BE2C (cell line): Measurements from ENCODE around the gene MDM1.

Source experiments
- DNase-seq: peaks from one replicate; pipeline ENCODE4 v3.0.0-alpha.2; 2020
- H3K27me3 ChIP-seq: fragments of 250-450 bp; sonication (Bioruptor Pico); 2 replicates; pipeline ENCODE4 v1.5.1; 2020; ENCODE audit warnings: mild to moderate bottlenecking
- H3K36me3 ChIP-seq: fragments of 250-450 bp; sonication (Bioruptor Pico); 2 replicates; pipeline ENCODE4 v1.5.1; 2020; ENCODE audit warnings: mild to moderate bottlenecking
- H3K4me1 ChIP-seq: fragments of 250-450 bp; sonication (Bioruptor Pico); 2 replicates; pipeline ENCODE4 v1.5.1; 2020
- H3K4me3 ChIP-seq: 2 replicates; pipeline ENCODE4 v1.5.1; 2011; ENCODE audit warnings: low read depth, low read length
- H3K9me3 ChIP-seq: fragments of 250-450 bp; sonication (Bioruptor Pico); 2 replicates; pipeline ENCODE4 v1.5.1; 2020
- TF ChIP-seq, protein P1 (sequence below): IDR thresholded peaks from 2 replicates; pipeline ENCODE4 v1.5.1; 2012; ENCODE audit warnings: mild to moderate bottlenecking, low read depth, low read length

The MDM1 gene

DNA sequence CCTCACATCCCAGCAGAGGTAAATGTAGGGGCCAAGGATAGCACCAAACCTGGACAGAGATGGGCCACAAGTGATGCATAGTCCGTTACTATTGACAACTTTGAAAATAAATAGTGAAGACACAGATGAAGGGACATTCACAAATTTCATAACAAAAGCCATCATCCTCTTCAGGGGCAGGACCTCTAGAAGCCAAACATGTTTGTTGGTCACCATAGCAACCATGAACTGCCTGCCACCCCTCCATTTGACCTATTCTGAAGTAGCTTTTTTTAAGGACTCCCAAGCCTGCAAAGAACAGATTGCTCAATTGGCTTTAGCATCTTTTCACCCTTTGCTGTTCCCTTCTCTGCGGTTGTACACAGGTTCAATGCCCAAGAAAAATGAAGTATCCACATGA, 35.7 kb upstream of the MDM1 start:
- TF ChIP-seq, protein P1, sequence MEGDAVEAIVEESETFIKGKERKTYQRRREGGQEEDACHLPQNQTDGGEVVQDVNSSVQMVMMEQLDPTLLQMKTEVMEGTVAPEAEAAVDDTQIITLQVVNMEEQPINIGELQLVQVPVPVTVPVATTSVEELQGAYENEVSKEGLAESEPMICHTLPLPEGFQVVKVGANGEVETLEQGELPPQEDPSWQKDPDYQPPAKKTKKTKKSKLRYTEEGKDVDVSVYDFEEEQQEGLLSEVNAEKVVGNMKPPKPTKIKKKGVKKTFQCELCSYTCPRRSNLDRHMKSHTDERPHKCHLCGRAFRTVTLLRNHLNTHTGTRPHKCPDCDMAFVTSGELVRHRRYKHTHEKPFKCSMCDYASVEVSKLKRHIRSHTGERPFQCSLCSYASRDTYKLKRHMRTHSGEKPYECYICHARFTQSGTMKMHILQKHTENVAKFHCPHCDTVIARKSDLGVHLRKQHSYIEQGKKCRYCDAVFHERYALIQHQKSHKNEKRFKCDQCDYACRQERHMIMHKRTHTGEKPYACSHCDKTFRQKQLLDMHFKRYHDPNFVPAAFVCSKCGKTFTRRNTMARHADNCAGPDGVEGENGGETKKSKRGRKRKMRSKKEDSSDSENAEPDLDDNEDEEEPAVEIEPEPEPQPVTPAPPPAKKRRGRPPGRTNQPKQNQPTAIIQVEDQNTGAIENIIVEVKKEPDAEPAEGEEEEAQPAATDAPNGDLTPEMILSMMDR = no peak
- no peak for DNase-seq

DNA sequence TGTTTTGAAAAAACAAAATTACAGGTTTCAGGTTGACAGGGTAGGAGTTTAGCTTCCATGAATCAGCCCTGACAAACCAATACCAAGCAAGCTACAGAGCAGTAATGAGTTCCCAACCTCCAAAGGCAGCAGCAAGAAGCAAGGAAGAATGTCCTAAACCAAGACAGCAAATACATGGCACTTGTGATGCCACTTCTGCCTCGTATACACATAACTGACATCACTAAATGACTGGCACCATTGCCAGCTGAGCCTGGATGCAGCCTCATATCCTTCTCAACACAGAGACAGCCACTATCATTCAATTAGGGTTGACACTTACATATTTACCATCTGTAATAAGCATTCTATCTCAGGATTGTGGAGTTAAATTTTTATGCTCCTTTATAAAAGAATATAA, 35.0 kb upstream of the MDM1 start:
- no peak overlapping the region for H3K4me3 ChIP-seq
- no peak for DNase-seq
- H3K27me3 ChIP-seq = no peaks in the 10 kb centered on the region
- no peaks in the 10 kb centered on the region for H3K36me3 ChIP-seq
- no peaks in the 10 kb centered on the region for H3K9me3 ChIP-seq
- TF ChIP-seq, protein P1 = no peak
- H3K4me1 ChIP-seq = no peaks in the 10 kb centered on the region

More for the DNA sequence above, 35.7 kb upstream of the MDM1 start:
- H3K4me1 ChIP-seq = no peaks in the 10 kb centered on the region
- H3K36me3 ChIP-seq = no peaks in the 10 kb centered on the region
- H3K4me3 ChIP-seq = no peak overlapping the region
- no peaks in the 10 kb centered on the region for H3K9me3 ChIP-seq
- no peaks in the 10 kb centered on the region for H3K27me3 ChIP-seq

DNA sequence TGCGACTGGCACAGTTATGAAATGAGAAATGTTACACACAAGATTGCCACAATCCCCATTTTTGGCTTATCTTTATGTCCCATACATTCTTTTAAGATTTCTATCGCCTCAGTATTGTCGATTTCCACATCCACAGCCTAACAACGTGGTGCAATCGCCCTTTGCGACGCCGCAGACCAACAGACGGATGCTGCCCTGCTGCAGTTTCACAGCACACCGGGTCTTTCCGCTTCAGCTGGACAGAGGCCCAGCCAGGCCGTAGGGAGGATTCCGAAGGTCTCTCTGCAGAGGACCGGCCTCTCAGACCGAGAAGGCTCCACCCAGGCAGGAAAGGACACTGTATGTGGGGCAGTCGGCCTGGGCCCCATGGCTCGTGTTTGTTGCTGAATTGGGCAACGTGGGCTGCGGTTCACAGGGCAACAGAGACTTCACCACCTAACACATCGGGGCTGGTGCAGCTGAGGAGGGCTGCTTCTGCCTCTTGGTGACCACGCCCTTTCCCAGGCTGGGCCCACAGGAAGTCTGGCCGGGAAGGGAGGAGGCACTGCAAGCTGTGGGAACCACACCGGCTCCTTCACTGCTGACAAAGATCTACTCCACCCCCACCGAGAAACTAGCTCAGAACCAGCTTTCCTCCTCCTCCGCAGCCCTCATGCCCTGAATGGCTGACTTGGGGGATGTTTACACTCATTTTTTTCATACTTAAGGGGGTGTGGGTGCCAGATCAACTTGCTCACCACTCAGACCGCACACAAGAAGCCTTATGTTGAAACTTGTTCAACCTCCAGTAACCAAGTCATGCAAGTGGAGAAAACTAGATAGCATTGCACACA, 32.9 kb upstream of the MDM1 start:
- H3K4me3 ChIP-seq = no peak overlapping the region
- no peaks in the 10 kb centered on the region for H3K9me3 ChIP-seq
- TF ChIP-seq, protein P1 = no peak
- H3K4me1 ChIP-seq = no peaks in the 10 kb centered on the region
- peak; percentile 28 for DNase-seq
- no peaks in the 10 kb centered on the region for H3K27me3 ChIP-seq
- no peaks in the 10 kb centered on the region for H3K36me3 ChIP-seq

DNA sequence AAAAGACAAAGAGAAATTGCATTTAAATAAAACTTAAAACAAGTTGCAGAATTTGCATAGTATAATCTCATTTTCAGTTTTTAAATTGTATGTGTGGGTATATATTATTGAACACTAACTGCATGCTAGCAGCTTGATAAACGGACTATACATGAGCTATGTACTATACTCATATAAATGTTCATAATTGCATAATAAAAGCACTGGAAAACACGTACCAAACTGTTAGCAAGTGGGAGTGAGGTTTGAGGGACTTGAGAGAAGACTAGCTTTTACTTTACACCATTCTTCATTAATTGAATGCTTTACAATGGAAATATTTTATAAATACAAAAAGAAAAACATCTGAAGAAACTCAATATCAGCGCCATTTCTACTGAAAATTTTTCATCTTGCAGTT, 32.2 kb upstream of the MDM1 start:
- no peaks in the 10 kb centered on the region for H3K27me3 ChIP-seq
- no peak overlapping the region for H3K4me3 ChIP-seq
- no peaks in the 10 kb centered on the region for H3K9me3 ChIP-seq
- no peaks in the 10 kb centered on the region for H3K36me3 ChIP-seq
- no peak for DNase-seq
- TF ChIP-seq, protein P1 = no peak
- no peaks in the 10 kb centered on the region for H3K4me1 ChIP-seq

DNA sequence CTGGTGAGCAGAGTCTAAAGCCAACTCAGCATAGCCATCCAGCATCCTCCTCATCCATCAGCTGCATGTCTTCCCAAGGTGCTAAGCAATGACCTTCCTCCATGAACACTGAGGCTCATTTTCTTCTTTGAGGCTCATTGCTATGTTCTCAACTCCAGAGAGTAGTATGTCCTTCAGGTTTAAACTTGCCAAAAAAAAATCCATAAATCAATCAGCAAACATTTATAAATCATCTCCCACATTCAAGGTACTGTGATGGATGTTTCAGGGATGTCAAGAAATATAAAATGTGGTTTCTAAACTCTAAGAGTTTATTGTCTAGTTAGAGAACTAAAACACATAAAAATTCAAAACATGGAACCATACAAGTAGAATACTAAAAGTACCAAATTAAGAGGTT, 29.8 kb upstream of the MDM1 start:
- H3K9me3 ChIP-seq = no peaks in the 10 kb centered on the region
- TF ChIP-seq, protein P1 = no peak
- no peaks in the 10 kb centered on the region for H3K27me3 ChIP-seq
- no peak for DNase-seq
- no peaks in the 10 kb centered on the region for H3K36me3 ChIP-seq
- no peak overlapping the region for H3K4me3 ChIP-seq
- H3K4me1 ChIP-seq = no peaks in the 10 kb centered on the region

DNA sequence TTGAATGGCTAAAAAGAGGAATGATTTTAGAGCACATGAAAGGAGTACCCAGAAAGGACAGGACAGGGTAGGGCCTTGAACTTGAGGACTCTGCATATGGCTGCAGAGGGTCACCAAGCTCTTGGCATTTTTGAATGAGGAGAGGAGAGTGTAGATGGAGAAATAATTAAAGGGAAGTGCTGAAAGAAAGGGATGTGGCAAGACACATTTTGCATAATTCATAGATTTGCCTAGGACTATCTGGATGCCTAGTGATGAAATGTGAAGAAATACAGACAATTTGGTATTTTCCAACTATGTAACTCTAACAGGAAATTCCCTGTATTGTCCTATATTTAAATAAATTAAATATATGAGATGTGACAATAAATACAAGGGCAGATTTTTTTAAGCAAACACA, 27.5 kb upstream of the MDM1 start:
- no peak overlapping the region for H3K4me3 ChIP-seq
- no peaks in the 10 kb centered on the region for H3K27me3 ChIP-seq
- no peak for DNase-seq
- no peaks in the 10 kb centered on the region for H3K36me3 ChIP-seq
- no peaks in the 10 kb centered on the region for H3K9me3 ChIP-seq
- TF ChIP-seq, protein P1 = no peak
- H3K4me1 ChIP-seq = no peaks in the 10 kb centered on the region
